ENCODE data around the gene METTL21A. TPM values are rescaled to one million over a fixed set of nuclear protein-coding genes. Genes with fewer than 3 reads are reported as not detected.

The METTL21A gene
- total RNA-seq, 2 experiments from 2014 or later: 16.4 to 21.1 TPM

GRCh38 chr2:207567671-207568070, 57.5 kb downstream of the METTL21A start:
- Mint-ChIP-seq H3K36me3 (peaks cover 53% of the 10 kb centered on the region), H3K27ac (no peak overlapping the region), H3K4me1 (peaks cover 6% of the 10 kb centered on the region), H3K4me3 (no peak overlapping the region), H3K27me3 (no peaks in the 10 kb centered on the region), H3K9me3 (ENCODE audit: low read depth) (no peaks in the 10 kb centered on the region)
- CTCF ChIA-PET: no interaction called here
- DNase-seq (no peak), ATAC-seq (no peak)

- CTCF ChIA-PET: no interaction called here
- no peak overlapping the region for H3K4me3 Mint-ChIP-seq
- H3K27me3 Mint-ChIP-seq: no peaks in the 10 kb centered on the region
- no peak overlapping the region for H3K27ac Mint-ChIP-seq
- H3K4me1 Mint-ChIP-seq: peaks cover 2% of the 10 kb centered on the region
- ATAC-seq (no peak), DNase-seq (no peak)
- H3K9me3 Mint-ChIP-seq (ENCODE audit: low read depth): no peaks in the 10 kb centered on the region
- peaks cover 53% of the 10 kb centered on the region for H3K36me3 Mint-ChIP-seq
These were observed 59.3 kb downstream of the METTL21A start for GRCh38 chr2:207565736-207566500.

Other genes starting within 250 kb of the METTL21A start
- gene CREB1, start 95.4 kb downstream of the METTL21A start, total RNA-seq: 100 to 1,000 TPM; 101 to 115 TPM
- gene CCNYL1, start 86.2 kb upstream of the METTL21A start, total RNA-seq: 1 to 10 TPM; 5.8 to 5.9 TPM
- gene FZD5, start 144.5 kb upstream of the METTL21A start, total RNA-seq: under 1 TPM; 0.42 to 0.50 TPM

Data from activated CD8-positive, alpha-beta memory T cell treated with anti-CD3 and anti-CD28 coated beads, Interleukin-2, amount 10 ng/mL, durations not matched to agents 7 days and 5 days (primary cell).